PC-9 (cell line): ENCODE measurements around the gene NME7. TPM values are rescaled to one million over a fixed set of nuclear protein-coding genes. Genes with fewer than 3 reads are reported as not detected.

Source experiments
- BruUV-seq: library from RNA; stranded (reverse); fragments of 400-500 nt; replicated peaks from 2 replicates; lab custom pipeline; 2021; lab: Mats Ljungman, UMichigan
- CTCF ChIA-PET: fragments of 300-600 bp; sonication (Branson Sonifier 250); formaldehyde crosslinking; loops from one replicate; lab custom pipeline; 2022; ENCODE audit warnings: antibody characterized with exemption; lab: Charles Lee
- POLR2A ChIA-PET: fragments of 300-600 bp; sonication (Branson Sonifier 250); formaldehyde crosslinking; loops from one replicate; lab custom pipeline; 2022; ENCODE audit warnings: antibody characterized with exemption; ENCODE audit not compliant: unreplicated experiment; lab: Charles Lee
- DNase-seq, 2 experiments: peaks; one replicate each; pipeline versions ENCODE4 v3.0.0 to v3.0.0-alpha.2; 2015 to 2022; ENCODE audit warnings: mixed read lengths in 1 of 2
- H2AFZ ChIP-seq: fragments of 200-600 bp; sonication (generic); 2 replicates; pipeline ENCODE4 v1.8.1; 2017; ENCODE audit warnings: antibody characterized with exemption
- H3F3A ChIP-seq: fragments of 200-600 bp; sonication (generic); 2 replicates; pipeline ENCODE4 v1.8.1; 2017; ENCODE audit warnings: antibody characterized with exemption, mild to moderate bottlenecking, low read depth; ENCODE audit not compliant: insufficient read depth
- H3K27ac ChIP-seq: fragments of 200-600 bp; sonication (generic); 2 replicates; pipeline ENCODE4 v1.6.1; 2016; ENCODE audit warnings: mixed run types
- H3K27me3 ChIP-seq: fragments of 200-600 bp; sonication (generic); 2 replicates; pipeline ENCODE4 v1.6.1; 2016; ENCODE audit warnings: low read depth, mixed run types; ENCODE audit not compliant: insufficient read depth
- H3K36me3 ChIP-seq: fragments of 200-600 bp; sonication (generic); 2 replicates; pipeline ENCODE4 v1.6.1; 2016; ENCODE audit warnings: low read depth, mixed run types
- H3K4me1 ChIP-seq: fragments of 200-600 bp; sonication (generic); replicated peaks from 2 replicates; pipeline ENCODE4 v1.6.1; 2016; ENCODE audit warnings: mixed run types; ENCODE audit not compliant: insufficient read depth
- H3K4me2 ChIP-seq: fragments of 200-600 bp; sonication (generic); 2 replicates; pipeline ENCODE4 v1.6.1; 2017; ENCODE audit warnings: mixed run types
- H3K4me3 ChIP-seq: fragments of 200-600 bp; sonication (generic); 2 replicates; pipeline ENCODE4 v1.6.1; 2016; ENCODE audit warnings: mixed run types
- H3K79me2 ChIP-seq: fragments of 200-600 bp; sonication (generic); 2 replicates; pipeline ENCODE4 v1.6.1; 2017; ENCODE audit warnings: low read depth, mixed run types
- H3K9me2 ChIP-seq: fragments of 200-600 bp; sonication (generic); 2 replicates; pipeline ENCODE4 v1.8.1; 2017; ENCODE audit warnings: mild to moderate bottlenecking; ENCODE audit not compliant: insufficient read depth
- H3K9me3 ChIP-seq: fragments of 200-600 bp; sonication (generic); 2 replicates; pipeline ENCODE4 v1.8.1; 2016; ENCODE audit warnings: low read depth; ENCODE audit not compliant: insufficient read depth
- H4K20me1 ChIP-seq: fragments of 200-600 bp; sonication (generic); 2 replicates; pipeline ENCODE4 v1.8.1; 2017; ENCODE audit not compliant: insufficient read depth
- EZH2 ChIP-seq: fragments of 200-600 bp; sonication (generic); IDR thresholded peaks from 2 replicates; pipeline ENCODE4 v1.8.0; 2017; ENCODE audit warnings: antibody characterized with exemption, low read depth
- intact Hi-C: fragments of 100-400 bp; cut with micrococcal nuclease; formaldehyde crosslinking; loops from one replicate; pipeline ENCODE4 v1.10.0; 2022; ENCODE audit not compliant: unreplicated experiment
- total RNA-seq: library from RNA; stranded (reverse); gene quantifications from 2 replicates; pipeline ENCODE4 v1.2.3, GENCODE V29; 2021
- TF ChIP-seq, protein P1 (sequence below): fragments of 200-600 bp; sonication (generic); conservative IDR thresholded peaks from 2 replicates; pipeline ENCODE4 v1.6.1; 2017; ENCODE audit warnings: mixed run types, antibody characterized with exemption, mild to moderate bottlenecking, moderate library complexity

Gene NME7
- total RNA-seq, 1 experiment from 2014 or later, result 21.4 TPM

DNA sequence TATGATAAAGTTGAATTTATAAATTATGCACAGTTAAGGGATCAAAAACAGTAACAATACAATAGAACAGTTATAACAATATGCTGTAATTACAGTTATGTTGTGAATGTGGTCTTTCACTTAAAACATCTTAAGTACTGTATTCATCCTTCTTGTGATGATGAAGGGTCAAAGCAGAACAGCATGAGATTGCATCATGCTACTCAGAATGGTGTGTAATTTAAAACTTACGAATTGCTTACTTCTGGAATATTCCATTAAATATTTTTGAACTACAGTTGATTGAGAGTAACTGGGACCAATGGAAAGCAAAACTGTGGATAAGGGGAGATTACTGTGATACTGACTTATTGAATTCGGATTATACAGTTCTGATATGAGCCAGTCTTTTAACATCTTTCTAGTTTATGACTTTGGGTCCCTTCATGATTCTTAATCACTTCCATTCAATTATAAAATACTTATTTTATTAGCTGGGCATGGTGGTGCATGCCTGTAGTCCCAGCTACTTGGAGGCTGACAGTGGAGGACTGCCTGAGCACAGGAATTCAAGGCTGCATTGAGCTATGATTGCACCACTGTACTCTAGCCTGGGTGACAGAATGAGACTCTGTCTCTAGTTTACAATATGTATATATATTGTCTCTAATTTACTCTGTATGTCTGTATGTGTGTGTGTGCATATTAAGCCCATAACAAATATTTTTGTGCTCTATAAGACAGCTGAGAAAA lies 217.9 kb downstream of the NME7 start:
- no peak for TF ChIP-seq EZH2
- TF ChIP-seq, protein P1, sequence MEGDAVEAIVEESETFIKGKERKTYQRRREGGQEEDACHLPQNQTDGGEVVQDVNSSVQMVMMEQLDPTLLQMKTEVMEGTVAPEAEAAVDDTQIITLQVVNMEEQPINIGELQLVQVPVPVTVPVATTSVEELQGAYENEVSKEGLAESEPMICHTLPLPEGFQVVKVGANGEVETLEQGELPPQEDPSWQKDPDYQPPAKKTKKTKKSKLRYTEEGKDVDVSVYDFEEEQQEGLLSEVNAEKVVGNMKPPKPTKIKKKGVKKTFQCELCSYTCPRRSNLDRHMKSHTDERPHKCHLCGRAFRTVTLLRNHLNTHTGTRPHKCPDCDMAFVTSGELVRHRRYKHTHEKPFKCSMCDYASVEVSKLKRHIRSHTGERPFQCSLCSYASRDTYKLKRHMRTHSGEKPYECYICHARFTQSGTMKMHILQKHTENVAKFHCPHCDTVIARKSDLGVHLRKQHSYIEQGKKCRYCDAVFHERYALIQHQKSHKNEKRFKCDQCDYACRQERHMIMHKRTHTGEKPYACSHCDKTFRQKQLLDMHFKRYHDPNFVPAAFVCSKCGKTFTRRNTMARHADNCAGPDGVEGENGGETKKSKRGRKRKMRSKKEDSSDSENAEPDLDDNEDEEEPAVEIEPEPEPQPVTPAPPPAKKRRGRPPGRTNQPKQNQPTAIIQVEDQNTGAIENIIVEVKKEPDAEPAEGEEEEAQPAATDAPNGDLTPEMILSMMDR, result no peak

DNA sequence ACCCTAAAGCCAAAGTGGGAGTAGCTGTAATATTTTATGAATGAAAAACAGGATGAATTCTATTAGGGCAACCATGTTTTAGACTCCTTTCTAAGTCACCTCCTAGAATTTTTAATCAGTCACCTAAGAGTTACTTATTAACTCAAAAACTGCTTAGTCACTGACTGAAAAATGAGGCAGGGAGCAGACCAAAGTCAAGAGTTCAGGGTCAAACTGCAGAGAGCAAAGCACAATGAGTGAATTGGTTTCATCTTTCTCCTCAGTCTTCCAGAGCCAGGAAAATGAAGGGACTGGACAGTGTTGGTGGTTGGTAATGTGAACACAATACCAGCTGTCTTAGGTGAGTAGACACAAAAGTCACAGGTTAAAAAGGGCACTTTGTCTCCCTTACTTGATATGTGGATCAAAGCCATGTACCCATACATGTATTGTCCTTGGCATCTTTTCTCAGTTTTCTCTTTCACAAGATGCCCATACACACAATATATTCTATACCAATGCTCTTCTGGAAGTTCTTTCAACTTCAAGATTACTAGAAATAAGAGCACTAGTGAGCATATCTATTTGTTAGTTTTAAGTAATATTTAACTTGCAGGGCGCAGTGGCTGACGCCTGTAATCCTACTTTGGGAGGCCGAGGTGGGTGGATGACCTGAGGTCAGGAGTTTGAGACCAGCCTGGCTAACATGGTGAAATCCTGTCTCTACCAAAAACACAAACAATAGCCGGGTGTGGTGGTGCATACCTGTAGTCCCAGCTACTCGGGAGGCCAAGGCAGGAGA lies 218.9 kb downstream of the NME7 start:
- POLR2A ChIA-PET, result no interaction called here
- intact Hi-C loops, result no loop called here

More for the DNA sequence above, 217.9 kb downstream of the NME7 start:
- CTCF ChIA-PET, result no interaction called here
- DNase-seq, result no peak
- no peaks in the 10 kb centered on the region for H4K20me1 ChIP-seq
- no peak overlapping the region for H3K4me2 ChIP-seq
- no peaks in the 10 kb centered on the region for H3F3A ChIP-seq
- BruUV-seq, result no TSS peak
- POLR2A ChIA-PET, result no interaction called here
- H3K27ac ChIP-seq, result no peak overlapping the region
- H3K36me3 ChIP-seq, result no peaks in the 10 kb centered on the region
- H3K9me2 ChIP-seq, result no peaks in the 10 kb centered on the region
- H3K79me2 ChIP-seq, result no peaks in the 10 kb centered on the region
- no peak overlapping the region for H3K4me3 ChIP-seq
- intact Hi-C loops, result no loop called here
- no peak overlapping the region for H2AFZ ChIP-seq
- no peaks in the 10 kb centered on the region for H3K9me3 ChIP-seq
- H3K4me1 ChIP-seq, result peaks cover 8% of the 10 kb centered on the region; the same call in 1 of the 2 replicates
- no peaks in the 10 kb centered on the region for H3K27me3 ChIP-seq

DNA sequence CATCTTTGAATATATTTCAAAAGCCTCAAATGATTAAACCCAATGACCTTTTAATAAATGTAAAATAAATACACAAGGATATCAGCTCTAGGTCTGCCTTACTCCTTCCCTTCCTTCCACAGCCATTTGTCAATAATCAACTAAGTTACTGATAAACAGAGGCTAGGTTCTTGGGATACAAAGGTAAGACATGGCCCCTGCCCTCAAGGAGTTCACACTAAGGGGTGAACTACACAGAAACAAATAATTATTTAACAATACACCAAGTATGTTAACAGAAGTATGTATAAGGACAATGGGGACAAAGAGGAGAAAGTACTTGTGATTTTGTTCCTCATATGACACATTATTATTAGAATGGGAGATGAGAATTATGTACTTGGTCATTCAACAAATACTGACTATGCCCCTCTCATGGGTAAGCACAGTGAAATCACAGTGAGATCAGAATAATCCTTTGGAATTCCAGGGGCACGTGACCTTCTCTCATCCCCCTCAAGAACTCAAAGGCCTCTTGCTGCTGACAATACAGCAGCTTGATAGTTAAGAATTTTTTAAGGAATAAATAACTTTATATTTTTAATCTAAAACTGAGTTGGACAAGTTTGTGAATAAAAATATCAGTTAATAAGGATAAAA lies 220.9 kb downstream of the NME7 start:
- peaks cover 8% of the 10 kb centered on the region; the same call in 1 of the 2 replicates for H3K4me1 ChIP-seq
- H3K27me3 ChIP-seq, result no peaks in the 10 kb centered on the region
- H3K9me3 ChIP-seq, result no peaks in the 10 kb centered on the region
- H3K4me2 ChIP-seq, result no peak overlapping the region
- POLR2A ChIA-PET, result no interaction called here
- no peak for TF ChIP-seq EZH2
- TF ChIP-seq, protein P1, result no peak
- H3F3A ChIP-seq, result no peaks in the 10 kb centered on the region
- H2AFZ ChIP-seq, result no peak overlapping the region
- no peak for DNase-seq
- H3K27ac ChIP-seq, result no peak overlapping the region
- intact Hi-C loops, result no loop called here
- no peak overlapping the region for H3K4me3 ChIP-seq
- CTCF ChIA-PET, result interaction anchor here (0.6 kb wide), 1 partner anchor 64 kb away, joined by 3 read pairs; no protein-coding TSS in a partner anchor
- H4K20me1 ChIP-seq, result no peaks in the 10 kb centered on the region
- H3K36me3 ChIP-seq, result no peaks in the 10 kb centered on the region
- no peaks in the 10 kb centered on the region for H3K9me2 ChIP-seq
- BruUV-seq, result no TSS peak
- no peaks in the 10 kb centered on the region for H3K79me2 ChIP-seq

More for the DNA sequence above, 218.9 kb downstream of the NME7 start:
- no peak overlapping the region for H3K4me3 ChIP-seq
- no peak overlapping the region for H2AFZ ChIP-seq
- no peak overlapping the region for H3K4me2 ChIP-seq
- no peaks in the 10 kb centered on the region for H3K27me3 ChIP-seq
- no TSS peak for BruUV-seq
- H3K9me3 ChIP-seq, result no peaks in the 10 kb centered on the region
- peak overlapping the region; percentile 37; the same call in 1 of the 2 replicates for H3K27ac ChIP-seq
- H3K4me1 ChIP-seq, result peaks cover 8% of the 10 kb centered on the region; the same call in 1 of the 2 replicates
- no peak for DNase-seq
- H3K9me2 ChIP-seq, result no peaks in the 10 kb centered on the region
- no peaks in the 10 kb centered on the region for H3K36me3 ChIP-seq
- H3F3A ChIP-seq, result no peaks in the 10 kb centered on the region
- CTCF ChIA-PET, result no interaction called here
- H4K20me1 ChIP-seq, result no peaks in the 10 kb centered on the region
- TF ChIP-seq, protein P1, result no peak
- no peak for TF ChIP-seq EZH2
- no peaks in the 10 kb centered on the region for H3K79me2 ChIP-seq
